Stimulated activated CD8-positive, alpha-beta memory T cell treated with anti-CD3 and anti-CD28 coated beads, Interleukin-12 subunit alpha, Interleukin-12 subunit beta, amount 100 ng/mL, for 1 hour (primary cell): ENCODE measurements around the gene HECTD4.
"Not testable (repeated sequence)": the region's sequence is repeated elsewhere in the genome, so short reads cannot be mapped to it uniquely, and the experiment has no call there.

ENCODE experiments used
- DNase-seq: peaks from one replicate; pipeline ENCODE4 v3.0.0-alpha.2; 2020; ENCODE audit warnings: low read depth

The HECTD4 gene

GRCh38 chr12:112354399-112354798, 27.8 kb downstream of the HECTD4 start:
- no peak for DNase-seq

DNA sequence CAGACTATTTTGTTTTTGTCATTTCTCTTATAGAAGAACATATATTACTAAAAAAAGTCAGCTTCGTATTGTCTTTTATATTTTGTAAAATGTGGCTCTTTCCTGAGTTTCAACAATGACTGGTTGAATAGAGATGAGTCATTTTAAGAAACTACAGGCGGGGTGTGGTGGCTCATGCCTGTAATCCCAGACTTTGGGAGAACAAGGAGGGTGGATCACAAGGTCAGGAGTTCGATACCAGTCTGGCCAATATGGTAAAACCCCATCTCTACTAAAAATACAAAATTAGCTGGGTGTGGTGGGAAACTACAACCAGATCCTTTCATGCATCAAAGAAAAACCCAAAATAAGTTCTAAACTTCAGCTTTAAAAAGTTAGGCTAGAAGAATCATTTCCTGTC, 28.8 kb downstream of the HECTD4 start:
- no peak for DNase-seq

- no peak for DNase-seq
Observed at GRCh38 chr12:112352921-112353320, 29.3 kb downstream of the HECTD4 start.

DNA sequence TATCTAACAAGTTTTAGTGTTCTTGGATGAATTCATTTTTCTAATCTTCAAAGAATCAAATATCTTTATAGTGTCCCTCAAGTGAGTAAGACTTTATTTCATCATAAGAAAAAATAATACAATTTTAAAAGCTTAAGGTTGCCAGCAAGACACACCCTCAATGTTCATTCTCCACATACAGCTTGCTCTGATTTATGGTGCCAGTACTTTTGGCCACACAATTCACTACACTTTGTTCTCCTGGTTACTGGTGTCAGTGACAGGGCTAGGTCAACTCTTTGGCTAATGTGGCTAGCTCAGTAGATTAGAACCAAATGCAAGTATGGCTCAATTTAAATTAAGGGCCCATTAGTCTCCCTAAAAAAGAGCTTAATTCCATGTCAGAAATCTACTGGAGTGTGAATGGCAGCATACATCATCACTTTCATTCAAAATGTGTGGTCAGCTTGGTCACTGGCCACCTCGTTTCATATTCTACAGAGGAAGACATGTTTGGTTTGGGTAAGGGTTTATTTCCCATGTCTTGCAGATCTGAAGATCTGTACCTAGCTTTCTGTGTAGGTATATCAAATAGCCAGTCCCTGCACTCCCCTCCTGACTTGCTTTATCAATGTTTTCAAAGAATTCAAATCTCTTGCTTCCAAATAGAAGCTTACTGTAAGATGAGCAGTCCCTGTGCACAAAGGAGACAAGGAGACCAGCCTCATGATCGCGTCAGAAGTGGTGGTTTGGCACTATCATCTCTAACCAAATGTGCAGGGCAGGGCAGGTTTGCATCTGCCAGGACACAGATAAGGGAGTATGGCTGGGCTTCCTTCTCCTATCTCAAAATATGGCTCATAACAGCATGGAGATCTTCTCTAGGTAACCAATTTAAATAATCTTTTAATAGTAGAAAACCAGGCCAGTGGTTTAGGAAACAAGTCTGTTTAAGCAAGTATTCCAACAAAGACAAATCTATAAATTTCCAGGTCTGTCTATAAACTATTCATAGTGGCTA, 31.3 kb downstream of the HECTD4 start:
- no peak for DNase-seq

- DNase-seq, result no peak
Observed at GRCh38 chr12:112349431-112349830, 32.8 kb downstream of the HECTD4 start.

DNA sequence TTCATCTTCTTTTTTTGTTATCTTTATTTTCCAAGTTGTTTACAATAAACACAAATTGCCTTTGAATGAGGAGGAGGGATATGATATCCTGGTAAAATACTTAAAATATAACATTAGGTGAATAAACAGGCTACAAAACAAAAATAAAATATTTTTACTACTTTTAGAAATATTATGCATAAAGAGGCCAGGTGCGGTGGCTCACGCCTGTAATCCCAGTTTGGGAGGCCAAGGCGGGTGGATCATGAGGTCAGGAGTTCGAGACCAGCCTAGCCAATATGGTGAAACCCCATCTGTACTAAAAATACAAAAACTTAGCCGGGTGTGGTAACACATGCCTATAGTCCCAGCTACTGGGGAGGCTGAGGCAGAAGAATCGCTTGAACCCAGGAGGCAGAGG, 33.3 kb downstream of the HECTD4 start:
- DNase-seq, result not testable (repeated sequence)

GRCh38 chr12:112347581-112347982, 34.6 kb downstream of the HECTD4 start:
- DNase-seq, result no peak

GRCh38 chr12:112346194-112346593, 36.0 kb downstream of the HECTD4 start:
- DNase-seq, result no peak

- DNase-seq, result no peak
Observed at GRCh38 chr12:112344220-112344619, 38.0 kb downstream of the HECTD4 start.

DNA sequence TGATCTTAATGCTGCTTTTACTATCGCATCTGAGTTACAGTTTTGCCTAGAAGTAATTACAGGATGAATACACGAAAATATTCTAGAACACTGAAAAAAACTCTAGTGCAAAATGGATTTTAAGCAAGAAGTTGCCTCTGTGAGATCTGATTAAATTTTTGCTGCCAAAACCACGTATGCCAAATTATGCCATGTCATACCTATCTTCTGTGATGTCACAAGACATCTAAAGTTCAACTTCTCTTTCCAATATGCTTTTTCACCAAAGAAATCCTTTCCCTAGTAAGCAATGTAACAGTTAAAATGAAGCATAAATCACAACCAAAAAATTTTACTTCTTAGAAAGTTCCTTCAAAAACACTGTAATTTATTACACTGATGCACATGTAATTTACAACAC, 39.6 kb downstream of the HECTD4 start:
- DNase-seq, result no peak

DNA sequence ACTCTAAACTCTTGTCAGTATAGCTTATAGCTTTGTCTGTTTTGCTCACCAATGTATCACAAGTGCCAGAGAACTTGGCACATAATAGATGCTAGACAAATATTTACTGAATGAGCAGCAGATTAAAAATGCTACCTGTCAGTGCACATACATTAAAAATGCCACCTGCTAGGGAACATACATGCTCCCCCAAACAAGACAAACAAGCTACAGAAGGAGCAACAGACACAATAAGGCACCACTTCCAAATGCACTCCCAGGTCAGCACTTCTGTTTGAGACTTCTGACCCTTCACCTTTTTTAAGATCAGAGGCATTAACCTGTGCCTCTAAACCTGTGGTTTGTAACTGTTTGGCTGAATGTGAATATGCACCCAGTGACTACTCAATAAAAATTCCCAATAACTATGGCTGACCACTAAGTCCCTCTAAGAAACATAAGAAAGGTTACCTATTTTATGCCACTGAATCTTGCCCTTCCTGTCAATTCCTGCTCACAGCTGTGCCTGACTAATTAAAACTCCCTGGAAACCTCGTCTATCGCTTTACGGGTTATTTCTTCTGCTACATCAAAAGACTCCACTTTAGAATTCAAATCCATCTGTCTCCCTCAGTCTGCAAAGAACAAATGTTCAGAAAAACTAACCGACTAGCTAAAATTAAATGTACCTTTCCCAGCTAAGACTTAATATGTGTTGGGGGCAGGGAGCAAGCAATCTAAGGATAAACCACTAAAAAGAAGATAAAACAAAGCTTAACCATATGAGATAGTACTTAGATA, 41.0 kb downstream of the HECTD4 start:
- DNase-seq, result no peak

DNA sequence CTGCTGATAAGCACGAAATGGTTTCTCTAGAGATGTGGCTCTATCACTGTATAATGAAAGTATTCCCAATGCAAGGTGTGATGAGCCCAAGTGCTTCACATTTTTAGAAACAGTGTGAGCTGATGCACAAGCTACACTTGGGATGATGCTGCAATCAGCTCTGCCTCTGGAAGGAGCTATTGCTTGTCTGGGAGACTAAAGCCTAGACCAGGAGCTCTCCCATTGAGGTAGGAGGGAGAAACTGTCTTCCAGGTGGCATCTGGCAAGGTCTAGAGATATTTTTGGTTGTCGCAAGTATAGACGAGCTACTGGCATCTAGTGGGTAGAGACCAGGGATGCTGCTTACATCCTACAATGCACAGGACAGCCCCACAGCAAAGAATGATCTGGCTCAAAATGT, 42.0 kb downstream of the HECTD4 start:
- DNase-seq, result no peak

- DNase-seq, result not testable (repeated sequence)
Observed at GRCh38 chr12:112334999-112335398, 47.2 kb downstream of the HECTD4 start.

GRCh38 chr12:112333019-112333418, 49.2 kb downstream of the HECTD4 start:
- DNase-seq, result no peak

DNA sequence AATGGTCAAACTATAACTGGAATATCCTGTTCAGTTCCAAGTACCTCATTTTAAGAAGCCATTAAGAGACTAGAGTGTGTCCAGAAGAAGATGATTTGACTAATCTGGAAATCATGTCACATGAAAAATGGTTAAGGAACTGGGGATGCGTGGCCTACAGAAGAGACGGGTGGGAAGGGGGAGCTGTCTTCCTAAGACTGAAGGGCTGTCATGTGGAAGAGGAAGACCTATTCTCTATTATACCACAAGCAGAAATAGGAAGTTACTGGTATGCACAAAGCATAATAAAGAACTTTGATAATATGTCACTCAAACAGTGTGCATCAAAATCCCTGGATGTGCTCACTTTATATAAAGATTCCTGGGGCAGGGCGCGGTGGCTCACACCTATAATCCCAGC, 50.3 kb downstream of the HECTD4 start:
- DNase-seq, result no peak

GRCh38 chr12:112330706-112331105, 51.5 kb downstream of the HECTD4 start:
- DNase-seq, result no peak

- no peak for DNase-seq
Observed at GRCh38 chr12:112328456-112329124, 53.6 kb downstream of the HECTD4 start.

DNA sequence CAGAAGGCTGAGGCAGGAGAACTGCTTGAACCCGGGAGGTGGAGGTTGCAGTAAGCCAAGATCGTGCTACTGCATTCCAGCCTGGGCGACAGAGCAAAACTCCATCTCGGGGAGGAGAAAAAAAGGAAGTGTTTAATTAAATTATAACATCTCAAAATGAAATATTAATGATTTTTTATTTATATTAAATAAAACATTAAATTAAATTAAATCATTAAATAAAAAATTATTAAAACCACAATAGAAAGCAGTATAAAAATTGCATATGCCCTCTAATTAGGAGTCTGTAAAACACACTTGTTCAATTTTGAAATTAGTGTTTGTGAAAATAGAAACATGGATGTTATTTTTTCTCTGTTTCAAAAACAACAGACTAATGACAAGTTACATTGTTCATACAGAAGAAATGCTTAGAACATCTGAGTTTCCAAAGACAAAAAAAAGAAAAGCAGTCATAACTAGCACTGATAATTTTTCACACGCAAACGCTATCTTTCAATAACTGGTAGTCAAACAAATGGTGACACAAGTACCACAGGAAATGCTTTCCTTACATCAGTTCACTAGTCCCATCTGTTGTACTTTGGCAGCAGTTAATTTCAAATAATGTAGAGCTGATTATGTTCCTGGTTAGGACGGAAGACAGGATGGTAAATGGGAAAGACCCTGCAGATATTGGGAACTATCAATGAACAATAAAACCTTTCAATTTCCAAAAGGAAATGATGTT, 54.9 kb downstream of the HECTD4 start:
- no peak for DNase-seq

DNA sequence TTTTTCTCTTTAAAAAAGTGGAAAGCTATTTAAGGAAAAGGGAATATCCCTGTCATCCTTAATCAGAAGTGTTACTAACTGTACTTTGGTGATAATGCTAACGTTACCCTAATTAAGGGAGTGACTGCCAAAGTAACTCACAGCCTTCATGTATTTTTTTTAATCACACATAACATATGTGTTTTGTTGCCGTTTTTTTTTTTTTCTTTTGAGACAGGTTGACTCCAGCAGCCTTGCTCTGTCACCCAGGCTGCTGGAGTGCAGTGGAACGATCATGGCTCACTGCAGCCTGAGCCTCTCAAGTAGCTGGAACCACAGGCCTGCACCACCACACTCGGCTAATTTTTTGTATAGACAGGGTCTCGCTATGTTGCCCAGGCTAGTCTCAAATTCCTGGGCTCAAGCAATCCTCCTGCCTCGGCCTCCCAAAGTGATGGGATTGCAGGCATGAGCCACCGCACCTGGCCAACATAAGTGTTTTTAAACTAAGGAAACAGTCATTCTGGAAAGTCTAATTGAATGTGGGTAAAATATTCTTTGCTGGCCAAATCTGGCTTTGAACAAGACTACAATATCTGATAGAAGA, 56.5 kb downstream of the HECTD4 start:
- no peak for DNase-seq

- DNase-seq, result no peak
Observed at GRCh38 chr12:112325157-112325556, 57.1 kb downstream of the HECTD4 start.

GRCh38 chr12:112322882-112323547, 59.2 kb downstream of the HECTD4 start:
- DNase-seq, result no peak
